DND-41 (cell line): Measurements from ENCODE around the gene EN1.

Source experiments
- EZH2 ChIP-seq: IDR thresholded peaks from 3 replicates; pipeline ENCODE4 v1.6.1; 2012; ENCODE audit warnings: borderline replicate concordance, low read depth, mild to moderate bottlenecking, moderate library complexity, low read length, inconsistent platforms; ENCODE audit not compliant: severe bottlenecking
- TF ChIP-seq, protein P1 (sequence below): IDR thresholded peaks from 2 replicates; pipeline ENCODE4 v1.5.1; 2012; ENCODE audit warnings: borderline replicate concordance, low read length, moderate library complexity, mild to moderate bottlenecking; ENCODE audit not compliant: poor library complexity, severe bottlenecking; ENCODE audit errors: extremely low read depth

DNA sequence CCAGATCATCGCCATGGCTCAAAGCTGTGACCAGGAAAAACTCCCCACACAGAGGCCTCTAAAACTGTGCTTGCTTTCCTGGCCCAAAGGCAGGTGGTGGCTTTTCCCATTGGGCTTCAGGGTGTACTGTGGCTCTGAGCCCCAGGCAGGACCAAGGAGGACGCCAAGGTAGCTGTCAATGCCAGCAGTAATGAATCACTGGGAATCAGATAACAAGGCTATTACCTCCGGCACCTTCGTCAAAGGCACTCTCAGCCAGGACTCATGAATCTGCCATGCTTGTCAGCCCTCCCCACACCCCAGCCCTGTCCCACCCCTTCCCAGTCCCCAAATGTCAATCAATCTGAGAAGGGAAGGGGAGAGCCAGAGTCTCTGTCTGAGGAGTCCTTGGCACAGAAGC lies 27.9 kb upstream of the EN1 start:
- TF ChIP-seq, protein P1, sequence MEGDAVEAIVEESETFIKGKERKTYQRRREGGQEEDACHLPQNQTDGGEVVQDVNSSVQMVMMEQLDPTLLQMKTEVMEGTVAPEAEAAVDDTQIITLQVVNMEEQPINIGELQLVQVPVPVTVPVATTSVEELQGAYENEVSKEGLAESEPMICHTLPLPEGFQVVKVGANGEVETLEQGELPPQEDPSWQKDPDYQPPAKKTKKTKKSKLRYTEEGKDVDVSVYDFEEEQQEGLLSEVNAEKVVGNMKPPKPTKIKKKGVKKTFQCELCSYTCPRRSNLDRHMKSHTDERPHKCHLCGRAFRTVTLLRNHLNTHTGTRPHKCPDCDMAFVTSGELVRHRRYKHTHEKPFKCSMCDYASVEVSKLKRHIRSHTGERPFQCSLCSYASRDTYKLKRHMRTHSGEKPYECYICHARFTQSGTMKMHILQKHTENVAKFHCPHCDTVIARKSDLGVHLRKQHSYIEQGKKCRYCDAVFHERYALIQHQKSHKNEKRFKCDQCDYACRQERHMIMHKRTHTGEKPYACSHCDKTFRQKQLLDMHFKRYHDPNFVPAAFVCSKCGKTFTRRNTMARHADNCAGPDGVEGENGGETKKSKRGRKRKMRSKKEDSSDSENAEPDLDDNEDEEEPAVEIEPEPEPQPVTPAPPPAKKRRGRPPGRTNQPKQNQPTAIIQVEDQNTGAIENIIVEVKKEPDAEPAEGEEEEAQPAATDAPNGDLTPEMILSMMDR = no peak
- no peak for TF ChIP-seq EZH2
